Naive thymus-derived CD4-positive, alpha-beta T cell (primary cell): Measurements from ENCODE around the gene SUGP2. TPM values are rescaled to one million over a fixed set of nuclear protein-coding genes. Genes with fewer than 3 reads are reported as not detected.

Source experiments
- ATAC-seq: fragments of 150-1000 bp; cut with Tn5 transposase; 2 replicates; pipeline ENCODE4 v1.10.0; 2021; ENCODE audit warnings: mild to moderate bottlenecking, moderate library complexity
- CTCF ChIA-PET: fragments of 350-600 bp; sonication (Branson Sonifier 250); formaldehyde crosslinking; loops from one replicate; lab custom pipeline; 2021; ENCODE audit warnings: antibody characterized with exemption; lab: Charles Lee
- POLR2A ChIA-PET: fragments of 350-600 bp; sonication (Branson Sonifier 250); formaldehyde crosslinking; loops from one replicate; lab custom pipeline; 2021; ENCODE audit warnings: antibody characterized with exemption, inconsistent platforms; lab: Charles Lee
- DNase-seq, 9 donors: peaks; one replicate each; pipeline versions ENCODE4 v3.0.0 to v3.0.0-alpha.2; 2020 to 2022; ENCODE audit warnings: mixed read lengths in 1 of 9
- H3K27ac ChIP-seq: one replicate; pipeline ENCODE4 v1.7.0; 2013; ENCODE audit warnings: mild to moderate bottlenecking, low read depth, low read length, moderate library complexity
- H3K27me3 ChIP-seq, 2 donors: one replicate each; pipeline ENCODE4 v1.7.0; 2013; ENCODE audit warnings: low read length in 2 of 2, mild to moderate bottlenecking in 2 of 2, moderate library complexity in 2 of 2; ENCODE audit not compliant: control insufficient read depth in 2 of 2, insufficient read depth in 2 of 2
- H3K36me3 ChIP-seq, 3 experiments: 1 replicate in 2 of 3; 2 replicates in 1 of 3; pipeline ENCODE4 v1.7.0; 2013; ENCODE audit warnings: low read length in 3 of 3, mild to moderate bottlenecking in 3 of 3, moderate library complexity in 1 of 3; ENCODE audit not compliant: insufficient read depth in 3 of 3, control insufficient read depth in 2 of 3
- H3K4me1 ChIP-seq, 2 donors: one replicate each; pipeline ENCODE4 v1.7.0; 2013; ENCODE audit warnings: low read length in 2 of 2, mild to moderate bottlenecking in 2 of 2, moderate library complexity in 1 of 2; ENCODE audit not compliant: control insufficient read depth in 2 of 2, insufficient read depth in 2 of 2
- H3K4me3 ChIP-seq: 2 replicates; pipeline ENCODE4 v1.7.0; 2013; ENCODE audit warnings: mild to moderate bottlenecking, low read length
- H3K9me3 ChIP-seq, 3 experiments: 1 replicate in 2 of 3; 2 replicates in 1 of 3; pipeline ENCODE4 v1.7.0; 2013; ENCODE audit warnings: low read length in 3 of 3; ENCODE audit not compliant: control insufficient read depth in 2 of 3
- H3K27ac Mint-ChIP-seq, 9 donors: one replicate each; pipeline ENCODE4 v1.8.0; 2020 to 2022; ENCODE audit warnings: mixed read lengths in 9 of 9, mild to moderate bottlenecking in 8 of 9, moderate library complexity in 5 of 9, inconsistent platforms in 2 of 9
- H3K27me3 Mint-ChIP-seq, 5 donors: one replicate each; pipeline ENCODE4 v1.8.0; 2021 to 2022; ENCODE audit warnings: mixed read lengths in 5 of 5, mild to moderate bottlenecking in 1 of 5
- H3K36me3 Mint-ChIP-seq, 5 donors: one replicate each; pipeline ENCODE4 v1.8.0; 2020 to 2022; ENCODE audit warnings: mixed read lengths in 5 of 5, mild to moderate bottlenecking in 3 of 5, inconsistent platforms in 1 of 5
- H3K4me1 Mint-ChIP-seq, 7 donors: one replicate each; pipeline ENCODE4 v1.8.0; 2020 to 2022; ENCODE audit warnings: mixed read lengths in 7 of 7, mild to moderate bottlenecking in 3 of 7, inconsistent platforms in 1 of 7
- H3K4me3 Mint-ChIP-seq, 10 donors: one replicate each; pipeline ENCODE4 v1.8.0; 2020 to 2022; ENCODE audit warnings: mild to moderate bottlenecking in 10 of 10, mixed read lengths in 10 of 10, moderate library complexity in 6 of 10, inconsistent platforms in 2 of 10
- H3K9me3 Mint-ChIP-seq, 11 donors: one replicate each; pipeline ENCODE4 v1.8.0; 2020 to 2022; ENCODE audit warnings: mixed read lengths in 11 of 11, mild to moderate bottlenecking in 4 of 11, inconsistent platforms in 1 of 11, moderate library complexity in 1 of 11
- intact Hi-C, 2 donors: fragments of 100-400 bp; cut with micrococcal nuclease; formaldehyde crosslinking; loops; one replicate each; pipeline ENCODE4 v1.15.1; 2023
- polyA plus RNA-seq, 2 donors: library from polyadenylated mRNA; unstranded; fragments of 300-500 nt; fragmentation: Illumina TruSeq; gene quantifications; one replicate each; pipeline ENCODE4 v1.2.3, GENCODE V29; 2021
- total RNA-seq, 6 experiments: library from RNA in 5 of 6; stranded (reverse) in 5 of 6; gene quantifications; 1 replicate in 5 of 6; 2 replicates in 1 of 6; pipeline ENCODE4 v1.2.3 and lab custom pipeline; 2021 to 2026

Gene SUGP2
- total and polyA plus RNA-seq, 7 experiments from 2014 or later: 9.3 to 145 (median 125) TPM

DNA sequence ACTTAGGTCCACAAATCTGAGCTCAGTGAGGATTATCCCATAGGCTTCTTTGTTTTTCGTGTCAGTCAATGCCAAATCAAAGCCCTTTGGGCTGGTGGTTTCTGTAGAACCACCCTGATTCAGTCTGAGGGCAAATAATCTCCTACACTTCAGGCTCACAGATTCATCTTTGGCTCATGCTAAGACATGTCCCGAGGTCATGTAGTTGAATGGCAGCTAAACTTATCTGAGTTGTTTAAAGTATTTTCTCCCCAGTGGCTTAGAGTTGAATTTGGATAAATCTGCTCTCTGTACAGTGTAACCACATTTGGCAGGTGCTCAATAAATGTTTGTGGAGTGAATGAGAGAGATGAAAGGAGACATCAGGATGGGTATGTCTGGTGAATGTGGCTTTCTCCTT lies 17.4 kb upstream of the SUGP2 start:
- ChIA-PET POLR2A (no interaction called here), CTCF (interaction anchor here (0.9 to 1.0 kb wide), 3 partner anchors 12 to 588 kb away, joined by 3 read pairs; no protein-coding TSS in a partner anchor)
- DNase-seq: no peak
- no peaks in the 10 kb centered on the region for H3K27me3 ChIP-seq
- peaks cover 0 to 44% (median 0%) of the 10 kb centered on the region in 3 experiments for H3K36me3 ChIP-seq
- H3K9me3 Mint-ChIP-seq: no peaks in the 10 kb centered on the region
- intact Hi-C loops: no loop called here
- no peak overlapping the region for H3K4me3 ChIP-seq
- H3K4me1 ChIP-seq: no peaks in the 10 kb centered on the region
- no peaks in the 10 kb centered on the region for H3K27me3 Mint-ChIP-seq
- no peaks in the 10 kb centered on the region for H3K9me3 ChIP-seq
- no peak for ATAC-seq
- no peak overlapping the region for H3K27ac ChIP-seq
- H3K27ac Mint-ChIP-seq: peak overlapping the region in 1 of 9 donors; percentile 36
- H3K4me3 Mint-ChIP-seq: no peak overlapping the region
- peaks cover 0 to 13% (median 5%) of the 10 kb centered on the region in 5 donors for H3K36me3 Mint-ChIP-seq
- H3K4me1 Mint-ChIP-seq: no peaks in the 10 kb centered on the region

DNA sequence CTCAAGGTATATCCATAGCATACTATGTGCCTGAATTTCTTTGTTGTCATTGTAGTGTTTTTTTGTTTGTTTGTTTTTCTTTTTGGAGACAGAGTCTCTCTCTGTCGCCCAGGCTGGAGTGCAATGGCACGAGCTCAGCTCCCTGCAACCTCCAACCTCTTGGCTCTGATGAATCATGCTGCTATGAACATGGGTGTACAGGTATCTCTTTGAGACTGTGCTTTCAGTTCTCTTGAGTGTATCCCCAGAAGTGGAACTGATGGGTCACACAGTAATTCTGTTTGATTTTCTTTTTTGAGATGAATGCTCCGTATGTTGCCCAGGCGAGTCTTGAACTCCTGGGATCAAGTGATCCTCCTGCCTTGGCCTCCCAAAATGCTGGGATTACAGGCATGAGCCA lies 16.8 kb upstream of the SUGP2 start:
- Mint-ChIP-seq H3K27ac (no peak overlapping the region), H3K4me1 (no peaks in the 10 kb centered on the region), H3K27me3 (no peaks in the 10 kb centered on the region), H3K9me3 (no peaks in the 10 kb centered on the region), H3K36me3 (peaks cover 0 to 15% (median 8%) of the 10 kb centered on the region in 5 donors), H3K4me3 (no peak overlapping the region)
- H3K36me3 ChIP-seq: peaks cover 0 to 38% (median 0%) of the 10 kb centered on the region in 3 experiments
- no peaks in the 10 kb centered on the region for H3K9me3 ChIP-seq
- ChIA-PET CTCF (interaction anchor here (0.7 to 1.0 kb wide), 2 partner anchors 532 to 588 kb away, joined by 3 read pairs; no protein-coding TSS in a partner anchor), POLR2A (no interaction called here)
- DNase-seq (no peak), ATAC-seq (no peak)
- H3K27me3 ChIP-seq: no peaks in the 10 kb centered on the region
- intact Hi-C loops: no loop called here
- no peak overlapping the region for H3K4me3 ChIP-seq
- no peak overlapping the region for H3K27ac ChIP-seq
- H3K4me1 ChIP-seq: no peaks in the 10 kb centered on the region

DNA sequence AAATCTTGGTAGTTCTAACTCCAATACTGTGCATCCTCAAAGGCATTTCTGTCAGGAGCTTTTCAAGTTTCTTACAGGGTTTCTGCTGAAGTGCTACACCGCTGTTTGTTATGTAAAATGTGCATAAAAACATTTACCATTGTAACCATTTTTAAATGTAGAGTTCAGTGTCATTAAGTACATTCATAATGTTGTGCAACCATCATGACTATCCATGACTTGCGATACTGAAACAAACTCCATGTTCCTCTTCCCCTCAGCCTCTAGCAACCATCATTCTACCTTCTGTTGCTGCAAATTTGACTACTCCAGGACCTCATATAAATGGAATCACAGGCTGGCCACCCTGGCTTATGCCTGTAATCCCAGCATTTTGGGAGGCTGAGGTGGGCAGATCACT lies 16.1 kb upstream of the SUGP2 start:
- no peak overlapping the region for H3K27ac Mint-ChIP-seq
- H3K4me3 Mint-ChIP-seq: no peak overlapping the region
- Histone ChIP-seq H3K4me3 (no peak overlapping the region), H3K27ac (no peak overlapping the region), H3K36me3 (peaks cover 0 to 34% (median 0%) of the 10 kb centered on the region in 3 experiments), H3K9me3 (no peaks in the 10 kb centered on the region), H3K27me3 (no peaks in the 10 kb centered on the region), H3K4me1 (no peaks in the 10 kb centered on the region)
- ChIA-PET POLR2A (no interaction called here), CTCF (no interaction called here)
- no peaks in the 10 kb centered on the region for H3K9me3 Mint-ChIP-seq
- no peak for ATAC-seq
- H3K4me1 Mint-ChIP-seq: no peaks in the 10 kb centered on the region
- no peaks in the 10 kb centered on the region for H3K27me3 Mint-ChIP-seq
- DNase-seq: no peak
- intact Hi-C loops: no loop called here
- peaks cover 0 to 20% (median 14%) of the 10 kb centered on the region in 5 donors for H3K36me3 Mint-ChIP-seq

DNA sequence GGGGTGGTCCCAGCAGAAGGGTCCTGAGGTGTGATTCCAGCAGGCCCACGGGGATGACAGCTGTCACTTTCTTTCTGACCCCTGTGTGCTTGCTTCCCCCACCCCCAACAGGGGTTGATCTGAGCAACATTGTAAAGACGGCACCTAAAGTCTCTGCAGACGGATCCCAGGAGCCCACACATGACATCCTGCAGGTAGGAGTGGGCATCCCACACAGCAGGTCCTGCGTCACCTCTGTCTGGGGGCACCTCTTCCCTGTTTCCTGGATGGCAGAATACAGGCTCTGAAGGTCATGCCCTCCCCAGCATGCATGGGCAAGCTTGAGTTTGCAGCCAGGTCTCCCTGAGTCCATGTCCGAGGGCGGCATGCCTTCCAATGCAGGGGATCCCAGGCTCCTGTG lies 10.6 kb upstream of the SUGP2 start:
- H3K4me3 ChIP-seq: no peak overlapping the region
- H3K4me1 ChIP-seq: peaks cover 10 to 18% of the 10 kb centered on the region in 2 donors
- ChIA-PET POLR2A (no interaction called here), CTCF (interaction anchor here (0.6 kb wide), 1 partner anchor 8 kb away, joined by 3 read pairs; no protein-coding TSS in a partner anchor)
- H3K27ac Mint-ChIP-seq: no peak overlapping the region
- H3K27me3 ChIP-seq: no peaks in the 10 kb centered on the region
- ATAC-seq: no peak
- no peaks in the 10 kb centered on the region for H3K9me3 ChIP-seq
- H3K27ac ChIP-seq: no peak overlapping the region
- DNase-seq: no peak
- no peaks in the 10 kb centered on the region for H3K27me3 Mint-ChIP-seq
- intact Hi-C loops: no loop called here
- H3K36me3 Mint-ChIP-seq: peaks cover 0 to 16% (median 13%) of the 10 kb centered on the region in 5 donors
- H3K4me3 Mint-ChIP-seq: no peak overlapping the region
- peaks cover 15 to 21% (median 20%) of the 10 kb centered on the region in 7 donors for H3K4me1 Mint-ChIP-seq
- no peaks in the 10 kb centered on the region for H3K9me3 Mint-ChIP-seq
- peaks cover 0 to 30% (median 0%) of the 10 kb centered on the region in 3 experiments for H3K36me3 ChIP-seq

DNA sequence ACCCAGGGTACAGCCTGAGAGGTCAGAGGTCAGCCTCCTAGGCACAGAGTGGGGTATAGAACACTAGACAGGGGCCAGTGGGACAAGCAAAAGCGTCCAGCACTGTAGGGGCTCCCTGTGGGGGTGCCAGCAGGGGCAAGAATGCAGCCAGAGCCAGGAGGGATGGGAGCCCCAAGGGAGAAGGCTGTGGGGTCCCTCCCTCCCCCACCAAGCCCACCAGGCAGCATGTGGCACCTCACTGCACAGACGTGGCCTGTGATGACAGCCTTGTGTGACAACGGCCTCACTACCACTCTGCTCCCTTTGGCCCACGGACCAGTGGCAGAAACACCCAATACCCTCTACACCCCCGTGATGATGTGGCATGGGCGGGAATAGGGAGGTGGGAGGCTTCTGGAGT lies 10.2 kb upstream of the SUGP2 start:
- Histone ChIP-seq H3K36me3 (peaks cover 0 to 30% (median 0%) of the 10 kb centered on the region in 3 experiments), H3K4me3 (no peak overlapping the region), H3K27me3 (no peaks in the 10 kb centered on the region), H3K9me3 (no peaks in the 10 kb centered on the region), H3K4me1 (peaks cover 10 to 18% of the 10 kb centered on the region in 2 donors), H3K27ac (no peak overlapping the region)
- intact Hi-C loops: no loop called here
- H3K4me3 Mint-ChIP-seq: no peak overlapping the region
- CTCF ChIA-PET: interaction anchor here (0.6 kb wide), 1 partner anchor 8 kb away, joined by 3 read pairs; no protein-coding TSS in a partner anchor
- ATAC-seq (no peak), DNase-seq (no peak)
- H3K36me3 Mint-ChIP-seq: peaks cover 0 to 16% (median 13%) of the 10 kb centered on the region in 5 donors
- H3K27ac Mint-ChIP-seq: no peak overlapping the region
- POLR2A ChIA-PET: no interaction called here
- peaks cover 15 to 21% (median 20%) of the 10 kb centered on the region in 7 donors for H3K4me1 Mint-ChIP-seq
- no peaks in the 10 kb centered on the region for H3K27me3 Mint-ChIP-seq
- no peaks in the 10 kb centered on the region for H3K9me3 Mint-ChIP-seq

DNA sequence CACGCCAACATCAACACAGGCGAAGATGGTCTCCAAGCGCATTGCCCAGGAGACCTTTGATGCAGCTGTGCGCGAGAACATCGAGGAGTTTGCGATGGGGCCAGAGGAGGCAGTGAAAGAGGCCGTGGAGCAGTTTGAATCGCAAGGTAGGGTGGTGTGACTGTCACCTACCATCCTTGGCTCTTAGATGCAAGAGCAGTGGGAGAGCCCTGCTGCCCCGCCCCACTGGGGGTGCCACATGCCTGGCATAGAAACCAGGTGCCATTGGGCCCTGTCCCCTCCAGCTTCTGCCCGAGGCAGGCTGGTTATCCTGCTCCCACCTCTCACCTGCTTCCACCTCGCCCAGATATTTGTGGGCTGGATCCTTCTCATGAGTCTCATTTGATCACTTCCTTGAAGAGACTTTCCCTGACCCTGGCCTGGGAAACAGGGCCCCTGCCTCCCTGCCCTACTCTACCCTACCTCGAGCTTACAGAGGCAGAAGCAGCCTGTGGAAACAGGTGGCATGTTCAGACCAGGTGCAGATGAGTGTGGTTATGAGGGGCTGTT lies 9.5 kb upstream of the SUGP2 start:
- Histone ChIP-seq H3K4me1 (peaks cover 10 to 18% of the 10 kb centered on the region in 2 donors), H3K27ac (no peak overlapping the region), H3K9me3 (no peaks in the 10 kb centered on the region), H3K4me3 (no peak overlapping the region), H3K27me3 (no peaks in the 10 kb centered on the region), H3K36me3 (peaks cover 0 to 30% (median 0%) of the 10 kb centered on the region in 3 experiments)
- ChIA-PET CTCF (no interaction called here), POLR2A (no interaction called here)
- DNase-seq: no peak
- no peaks in the 10 kb centered on the region for H3K27me3 Mint-ChIP-seq
- peaks cover 15 to 21% (median 20%) of the 10 kb centered on the region in 7 donors for H3K4me1 Mint-ChIP-seq
- H3K4me3 Mint-ChIP-seq: no peak overlapping the region
- intact Hi-C loops: no loop called here
- H3K36me3 Mint-ChIP-seq: peaks cover 0 to 16% (median 13%) of the 10 kb centered on the region in 5 donors
- H3K9me3 Mint-ChIP-seq: no peaks in the 10 kb centered on the region
- ATAC-seq: no peak
- no peak overlapping the region for H3K27ac Mint-ChIP-seq
